Retina (tissue), 1 donor: ENCODE results near the gene UBE2QL1.

Experiments
- DNase-seq: peaks from one replicate; pipeline ENCODE4 v3.0.0-alpha.2; 2016

Gene UBE2QL1

DNA sequence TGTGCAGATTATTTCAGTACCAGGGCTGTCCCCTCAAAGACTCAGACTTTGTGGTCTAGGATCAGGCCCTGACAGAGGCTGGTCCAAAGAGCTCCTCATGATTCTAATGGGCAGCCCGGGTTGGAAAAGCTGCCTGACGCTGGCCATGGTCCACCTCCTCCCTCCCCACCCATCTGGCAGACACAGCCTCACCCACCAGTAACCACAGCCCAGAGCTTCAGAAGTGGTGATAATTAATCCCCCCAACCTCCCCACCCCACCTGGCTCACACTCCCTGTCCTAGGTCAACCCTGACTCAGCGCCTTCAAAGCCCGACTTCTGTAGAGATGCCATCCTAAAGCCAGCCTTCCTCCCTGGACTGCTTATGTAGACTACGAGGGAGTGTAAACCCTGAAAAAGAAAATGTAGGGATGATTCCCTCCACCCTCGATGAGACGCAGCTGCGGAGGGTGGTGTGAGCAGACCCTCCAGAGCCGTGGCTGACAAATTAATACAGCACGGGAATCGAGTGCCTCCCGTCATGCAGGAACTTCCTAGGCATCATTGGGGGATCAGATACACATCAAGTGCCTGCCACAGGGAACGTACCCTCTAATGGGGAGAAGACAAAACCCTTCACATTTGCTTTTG is 7.0 kb downstream of the UBE2QL1 start:
- no peak for DNase-seq

DNA sequence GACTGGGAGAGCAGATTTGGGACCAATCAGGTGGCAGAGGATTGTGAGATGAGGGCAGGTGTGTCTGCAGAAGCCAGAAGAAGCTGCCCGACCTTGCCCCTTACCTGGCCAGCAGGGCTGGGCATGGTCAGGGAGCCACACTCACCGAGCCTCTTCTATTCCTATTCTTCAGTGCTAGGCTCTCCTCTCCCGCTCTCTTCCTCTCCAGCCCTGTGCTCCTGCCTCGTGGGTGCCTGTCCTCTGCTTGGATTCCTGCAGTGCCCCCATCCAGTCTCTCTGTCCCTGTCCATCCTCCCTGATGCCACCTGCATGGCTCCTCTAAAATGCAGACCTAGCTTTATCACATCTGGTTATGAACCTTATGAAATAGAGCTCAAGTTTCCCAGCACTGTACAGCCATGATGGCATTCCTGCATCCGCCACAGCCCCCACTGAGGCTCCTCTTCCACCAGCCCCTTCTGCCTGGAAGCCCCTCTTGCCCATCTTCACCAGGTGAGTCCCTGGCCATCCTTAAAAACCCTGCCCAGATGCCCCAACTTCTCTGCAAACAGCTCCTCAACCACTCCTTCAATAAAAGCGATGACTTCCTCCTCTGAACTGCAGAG is 8.2 kb downstream of the UBE2QL1 start:
- DNase-seq, result no peak

DNA sequence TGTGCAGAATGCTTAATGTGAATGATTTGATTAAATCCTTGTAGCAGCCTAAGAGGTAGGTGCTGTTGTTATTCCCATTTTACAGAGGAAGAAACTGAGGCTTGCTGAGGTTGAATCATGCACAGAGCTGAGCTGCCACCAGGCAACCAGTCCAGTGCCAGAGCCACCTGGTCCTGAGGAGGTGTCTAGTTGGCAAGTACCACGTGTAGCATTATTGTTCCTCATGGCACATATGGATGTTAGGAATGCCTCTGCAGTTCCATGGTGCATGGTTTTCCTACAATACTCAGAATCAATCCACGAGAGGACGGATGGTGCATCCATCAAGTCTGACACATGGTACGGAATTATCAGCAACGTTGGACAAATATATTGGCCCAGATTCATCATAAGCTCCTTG is 8.9 kb downstream of the UBE2QL1 start:
- DNase-seq, result no peak

DNA sequence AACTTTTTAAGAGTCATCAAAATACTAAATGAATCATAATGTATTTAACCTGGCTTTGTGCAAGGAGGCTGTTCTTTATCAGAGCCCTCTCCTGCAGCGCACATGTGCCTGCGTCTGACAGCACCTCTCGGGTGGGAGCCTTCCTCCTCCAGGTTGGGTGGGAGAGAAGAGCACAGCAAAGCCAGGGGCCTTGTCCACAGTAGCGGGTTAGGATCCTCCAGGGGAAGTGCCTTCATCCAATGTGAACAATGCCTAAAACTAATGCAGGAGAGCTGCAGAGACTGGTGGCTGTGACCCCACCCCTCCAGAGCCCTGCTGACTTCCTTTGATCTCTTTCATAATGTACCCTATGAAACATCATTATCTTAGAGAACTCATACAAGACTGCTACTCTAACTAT is 10.2 kb downstream of the UBE2QL1 start:
- DNase-seq, result no peak

DNA sequence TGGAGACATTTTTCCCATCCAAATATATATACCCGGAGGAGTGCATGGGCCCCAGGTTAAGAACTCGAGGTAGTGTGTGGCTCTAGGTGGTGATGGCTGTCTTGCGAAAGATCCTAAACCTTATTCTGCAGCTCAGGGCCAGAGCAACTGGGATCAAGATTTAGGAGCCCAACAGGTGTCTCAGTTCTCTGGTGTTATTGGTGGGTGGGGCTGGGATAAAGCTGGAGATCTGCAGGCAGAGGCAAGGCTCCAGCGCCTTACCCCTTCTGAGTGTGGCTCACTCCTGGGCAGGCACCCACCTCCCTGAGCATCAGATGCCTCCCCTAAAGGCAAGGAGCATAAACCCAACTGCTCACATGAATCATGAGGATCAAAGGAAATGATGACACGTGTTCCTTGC is 11.2 kb downstream of the UBE2QL1 start:
- no peak for DNase-seq

DNA sequence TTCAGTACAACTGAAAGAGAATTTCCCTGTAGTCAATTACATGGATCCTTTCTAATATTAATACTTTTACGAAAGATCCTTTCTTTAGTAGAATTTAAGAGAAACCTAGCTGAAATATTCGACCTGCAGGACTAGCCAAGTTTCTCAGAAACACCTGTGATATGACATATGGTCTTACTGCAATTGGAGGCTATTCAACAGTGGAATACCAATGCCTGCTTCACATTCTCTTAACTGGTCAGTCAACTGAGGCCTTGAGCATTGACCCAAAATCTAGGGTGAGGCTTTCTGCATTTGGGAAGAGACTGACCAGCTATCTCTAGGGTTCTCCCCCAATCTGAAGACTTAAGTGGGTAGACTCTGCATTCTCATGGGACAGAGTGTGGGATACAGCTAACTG is 12.3 kb downstream of the UBE2QL1 start:
- no peak for DNase-seq

DNA sequence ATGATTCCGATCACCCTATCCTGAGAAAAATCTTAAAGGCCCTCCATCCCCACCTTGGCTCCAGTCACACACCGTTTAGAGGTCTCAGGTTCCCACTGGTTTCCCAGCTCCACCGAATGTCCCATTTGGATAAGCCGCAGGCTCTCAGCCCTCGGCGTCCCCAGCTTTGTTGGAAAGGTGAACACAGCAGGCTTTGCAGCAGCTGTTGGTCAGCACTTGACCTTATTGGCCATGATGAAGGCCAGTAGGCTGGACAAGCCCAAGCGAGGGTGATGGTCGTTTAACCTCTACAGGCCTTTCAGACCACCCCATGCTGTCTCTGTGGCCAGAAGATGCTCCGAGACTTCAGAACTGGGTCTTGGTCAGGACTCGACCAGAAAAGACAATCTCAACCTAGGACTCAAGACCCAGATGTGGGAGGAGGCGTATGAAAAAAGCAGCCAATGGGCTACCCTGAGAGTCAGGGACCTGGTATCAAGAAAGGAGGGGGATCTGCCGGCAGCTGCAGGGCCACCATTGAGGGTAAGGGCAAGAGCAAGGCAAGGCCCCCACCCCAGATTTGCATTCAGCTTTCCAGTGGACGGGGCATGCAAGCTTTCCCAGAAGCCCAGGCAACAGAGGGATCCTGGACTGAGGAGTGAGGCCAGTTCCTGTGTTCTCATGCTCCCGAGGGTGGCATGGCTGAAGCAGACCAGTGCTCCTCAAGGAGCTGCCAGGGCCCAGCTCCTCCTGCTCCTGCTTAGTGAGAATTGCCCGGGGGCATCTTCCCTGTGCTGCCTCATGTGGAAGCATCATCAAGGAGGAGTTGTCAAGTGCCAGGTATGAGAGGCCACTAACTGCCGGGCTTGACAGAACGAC is 13.4 kb downstream of the UBE2QL1 start:
- DNase-seq, result no peak

DNA sequence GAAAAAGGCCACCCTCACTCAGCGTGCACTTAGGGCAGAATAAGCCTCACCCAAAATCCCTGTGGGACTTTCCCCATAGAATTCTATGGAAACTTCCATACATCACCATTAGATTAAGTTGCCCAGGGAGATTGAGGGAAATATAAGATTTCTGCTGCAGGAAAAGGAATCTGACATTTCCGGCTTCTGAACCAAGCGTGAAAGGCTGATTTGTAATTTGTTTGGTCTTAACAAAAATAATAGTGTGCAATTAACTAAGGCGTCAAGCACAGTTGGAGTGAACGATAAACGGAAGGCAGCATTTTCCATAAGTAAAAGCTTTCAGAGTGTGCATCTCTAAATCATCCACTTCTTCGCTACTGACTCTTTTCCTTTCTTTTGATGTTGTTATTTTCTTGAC is 14.0 kb downstream of the UBE2QL1 start:
- no peak for DNase-seq

DNA sequence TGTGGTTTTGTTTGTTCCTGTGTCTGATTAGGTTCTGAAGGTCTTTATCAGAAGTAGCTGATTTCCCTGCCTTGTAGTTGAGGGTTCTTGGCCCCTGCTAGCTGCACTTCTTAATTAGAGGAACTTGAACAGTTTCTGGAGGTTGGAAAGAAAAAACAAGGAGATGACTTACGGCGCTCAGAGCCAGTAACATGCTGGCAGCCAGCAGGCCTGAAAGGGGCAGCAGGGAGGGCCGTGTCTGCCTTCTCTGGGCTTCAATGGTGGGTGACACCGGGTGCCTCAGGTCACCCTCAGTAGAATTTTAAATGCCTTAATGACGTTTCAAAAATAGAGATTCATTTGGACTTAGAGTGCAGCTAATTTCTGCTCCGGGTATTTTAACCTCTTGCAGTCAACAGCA is 15.8 kb downstream of the UBE2QL1 start:
- DNase-seq, result no peak

DNA sequence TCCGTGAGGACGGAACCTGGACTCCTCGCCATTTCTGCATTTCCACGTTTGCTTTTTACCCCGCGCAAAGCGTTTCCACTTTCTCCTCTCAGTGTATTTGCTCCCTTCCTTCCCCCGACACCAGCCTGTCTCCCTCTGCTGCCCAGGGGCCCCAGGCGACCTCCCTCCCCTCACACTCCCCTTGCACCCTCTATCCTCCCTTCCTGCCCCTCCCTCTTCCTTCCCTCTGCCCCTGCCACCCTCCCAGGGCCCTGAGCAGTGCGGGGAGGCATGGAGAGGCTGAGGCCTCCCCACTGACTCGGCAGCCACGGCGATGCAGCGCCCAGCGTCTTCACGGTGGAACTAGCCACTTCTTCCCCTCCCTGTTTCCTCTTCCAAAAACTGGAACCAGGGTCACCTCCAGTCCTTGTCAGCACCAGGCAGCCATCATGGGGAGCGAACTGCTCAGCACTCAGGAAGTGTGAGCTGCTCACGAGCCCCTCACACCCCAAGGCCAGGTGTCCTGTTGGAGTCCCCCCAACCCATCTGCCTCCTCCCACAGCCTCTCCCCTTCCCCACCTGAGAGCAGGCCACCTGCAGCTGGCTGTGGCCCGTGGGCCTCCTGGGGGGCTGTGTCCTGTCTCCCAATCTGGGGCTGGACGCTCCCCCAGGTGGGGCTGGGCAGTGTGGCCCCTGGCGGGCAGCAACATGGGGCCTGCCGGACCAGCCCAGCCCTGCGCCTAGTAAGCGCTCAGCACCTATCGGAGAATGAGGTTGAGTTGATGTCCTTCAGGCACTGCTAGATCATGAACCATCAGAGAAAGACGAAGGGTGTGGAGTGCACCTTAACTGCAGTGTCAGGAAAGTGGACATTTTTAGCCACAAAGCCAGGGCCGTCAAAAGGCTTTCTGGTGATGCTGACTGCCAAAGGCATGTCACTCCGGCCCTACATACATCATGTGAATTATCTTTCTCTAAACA is 17.5 kb downstream of the UBE2QL1 start:
- no peak for DNase-seq

DNA sequence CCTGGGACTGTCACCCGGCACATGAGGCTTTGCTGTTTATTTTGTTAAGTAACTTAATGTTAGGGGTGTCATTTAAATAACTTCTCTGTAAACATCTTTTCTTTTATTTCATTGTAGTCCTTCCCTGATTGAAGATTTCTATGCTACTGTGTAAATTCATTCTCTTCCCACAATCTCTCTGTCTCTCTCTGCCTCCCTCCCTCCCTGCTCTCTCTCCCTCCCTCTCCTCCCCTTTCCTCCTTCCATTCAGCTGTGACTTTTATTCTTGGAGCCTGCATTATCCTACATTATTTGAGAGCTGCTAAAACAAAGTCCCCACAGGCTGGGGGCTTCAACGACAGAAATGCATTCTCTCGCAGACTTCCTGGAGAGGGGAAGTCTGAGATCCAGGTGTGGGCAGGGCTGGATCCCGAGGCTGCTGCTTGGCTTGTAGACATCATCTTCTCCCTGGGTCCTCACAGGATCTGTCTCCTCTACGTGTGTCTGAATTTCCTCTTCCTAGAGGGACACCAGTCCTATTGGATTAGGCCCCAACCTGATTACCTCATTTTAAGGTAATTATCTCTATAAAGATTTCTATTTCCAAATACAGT is 18.4 kb downstream of the UBE2QL1 start:
- DNase-seq, result no peak

DNA sequence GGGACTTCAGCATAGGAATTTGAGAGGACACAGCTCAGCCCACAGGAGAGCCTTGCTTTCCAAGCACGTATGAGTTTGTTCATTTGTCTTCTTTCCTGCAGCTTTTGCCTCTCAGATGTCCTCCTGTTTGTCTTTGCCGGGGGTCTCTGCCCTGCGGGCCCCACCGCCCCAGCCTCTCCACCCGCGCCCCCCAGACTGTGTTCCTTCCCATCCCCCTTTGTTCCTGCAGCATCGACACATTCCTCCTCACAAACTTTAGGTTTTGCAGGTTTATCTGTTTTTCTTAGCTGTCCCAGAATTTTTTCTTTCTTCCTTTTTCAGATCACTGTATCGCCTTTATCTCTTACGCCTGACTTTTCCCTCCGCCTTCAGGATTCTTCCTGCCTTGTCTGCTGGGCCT is 18.9 kb downstream of the UBE2QL1 start:
- no peak for DNase-seq

DNA sequence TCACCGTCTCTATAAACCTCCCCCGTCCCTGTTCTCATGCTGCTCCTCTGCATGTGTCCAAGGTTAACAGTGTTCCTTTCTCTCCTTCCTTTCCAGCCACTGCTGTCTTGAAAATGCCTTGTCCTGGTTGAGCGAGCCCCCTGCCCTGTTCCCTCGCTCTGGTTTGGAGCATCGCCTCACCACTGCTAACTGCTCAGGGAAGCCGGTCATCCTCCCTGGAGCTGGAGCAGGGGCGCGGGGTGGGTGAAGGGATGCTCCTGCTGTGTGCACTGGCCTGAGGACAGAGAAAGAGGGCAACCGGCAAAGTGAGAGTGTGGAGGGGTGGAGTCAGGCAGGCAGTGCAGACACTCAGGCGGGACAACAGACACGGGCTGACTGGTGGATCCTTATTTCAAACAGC is 19.4 kb downstream of the UBE2QL1 start:
- DNase-seq, result peak; percentile 53

DNA sequence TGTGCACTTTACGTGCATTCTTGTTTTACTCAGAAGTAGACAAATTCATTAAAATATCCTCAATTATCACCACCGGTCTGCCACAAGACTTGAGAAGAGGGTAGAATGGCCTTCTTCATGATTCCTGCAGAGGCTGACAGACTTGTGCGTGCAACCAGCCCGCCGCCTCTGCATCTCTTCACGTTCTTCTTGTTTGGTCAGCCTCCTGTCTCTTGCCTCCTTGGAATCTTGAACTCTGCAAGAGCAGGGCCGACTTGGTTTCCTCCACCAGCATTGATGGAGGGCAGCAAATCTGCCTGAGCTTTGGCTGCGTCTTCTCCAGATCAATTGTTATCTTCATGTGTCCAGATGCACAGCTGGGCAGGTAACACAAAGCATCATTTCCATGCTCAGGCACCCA is 20.2 kb downstream of the UBE2QL1 start:
- DNase-seq, result no peak

DNA sequence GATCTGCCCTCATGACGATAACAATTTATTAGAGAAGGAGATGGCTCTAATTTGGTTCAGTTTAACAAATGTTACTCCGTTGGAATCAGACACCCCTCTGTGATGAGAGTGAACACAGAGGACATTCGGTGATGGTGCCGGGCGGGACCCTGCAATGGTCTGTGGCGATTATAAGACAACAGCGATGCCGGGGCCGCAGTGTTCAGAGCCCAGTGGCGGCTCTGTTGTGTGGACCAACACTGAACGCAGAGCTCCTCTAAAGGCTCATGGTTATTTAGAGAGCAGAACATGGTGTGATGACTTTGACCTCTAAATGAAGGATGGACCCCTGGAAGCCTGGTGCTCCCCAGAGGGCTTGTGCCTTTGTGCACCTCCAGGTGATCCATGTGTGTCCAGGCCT is 21.2 kb downstream of the UBE2QL1 start:
- no peak for DNase-seq

DNA sequence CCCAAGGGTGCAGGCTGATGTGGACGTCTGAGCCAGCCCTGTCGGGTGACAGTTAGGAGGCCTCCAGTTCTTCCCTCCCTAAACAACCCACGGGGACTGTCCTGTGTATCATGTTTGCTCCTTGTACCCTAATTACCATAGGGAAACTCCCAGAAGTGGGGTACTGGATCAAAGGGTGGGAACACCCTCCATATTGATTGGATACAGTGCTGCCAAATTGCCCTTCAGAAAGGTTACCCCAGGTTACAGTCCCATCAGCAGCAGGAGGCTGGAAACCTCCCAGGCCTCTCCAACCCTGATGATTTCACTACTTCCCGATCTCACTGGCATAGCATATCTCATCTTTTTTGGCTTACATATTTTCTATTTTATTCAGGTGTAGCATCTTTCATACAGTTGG is 22.0 kb downstream of the UBE2QL1 start:
- no peak for DNase-seq

DNA sequence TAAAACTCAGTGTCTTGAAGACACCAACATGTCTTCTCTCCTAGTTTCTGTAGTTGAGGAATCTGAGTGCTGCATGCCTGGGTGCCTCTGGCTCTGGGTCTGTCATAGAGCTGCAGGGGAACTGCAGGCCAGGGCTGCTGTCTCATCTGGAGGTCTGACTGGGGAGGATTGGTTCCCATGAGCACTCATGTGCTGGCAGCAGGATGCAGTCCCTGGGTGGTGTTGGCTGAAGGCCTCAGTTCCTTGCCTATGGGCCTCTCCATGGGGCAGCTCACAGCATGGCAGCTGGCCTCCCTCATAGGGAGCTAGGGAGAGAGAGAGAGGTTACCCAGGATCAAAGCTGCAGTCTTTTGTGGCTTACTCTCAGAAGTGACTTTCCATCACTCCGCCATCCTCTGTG is 22.6 kb downstream of the UBE2QL1 start:
- DNase-seq, result no peak

DNA sequence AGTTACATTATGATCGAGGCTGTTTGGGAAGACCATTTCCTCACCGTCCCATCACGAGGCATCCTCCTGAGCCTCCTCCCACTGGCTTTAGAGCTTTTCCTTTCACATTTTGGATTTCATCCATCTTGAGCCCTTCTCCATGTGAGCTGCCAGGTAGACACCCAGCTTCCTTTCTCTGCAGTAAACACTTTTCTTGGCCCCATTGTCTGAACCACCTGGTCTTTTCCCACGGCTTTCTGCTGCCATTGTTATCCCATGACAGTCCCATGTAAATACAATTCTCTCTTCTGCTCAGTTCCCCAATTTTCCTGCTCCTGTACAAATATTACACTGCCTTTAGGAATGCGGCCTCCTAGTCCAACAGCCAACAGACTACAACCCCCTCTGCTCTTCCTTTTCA is 24.1 kb downstream of the UBE2QL1 start:
- no peak for DNase-seq

DNA sequence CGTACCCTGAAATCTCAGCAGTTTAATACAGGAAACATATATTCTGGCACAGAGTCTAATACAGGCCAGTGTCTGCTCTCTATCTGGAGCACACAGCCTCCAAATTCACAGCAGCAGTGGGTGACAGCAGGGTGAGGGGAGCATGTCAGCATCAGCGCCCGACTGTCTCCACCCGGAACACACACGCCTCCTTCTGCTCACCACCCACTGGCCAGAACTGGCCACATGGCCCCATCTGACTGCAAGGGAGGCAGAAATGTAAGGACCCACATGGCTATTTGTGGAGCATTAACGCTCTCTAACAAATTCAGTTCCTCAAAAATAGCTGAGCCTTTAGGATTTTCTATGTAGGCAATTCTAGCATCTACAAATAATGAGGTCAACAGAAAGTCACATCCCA is 24.6 kb downstream of the UBE2QL1 start:
- DNase-seq, result no peak

DNA sequence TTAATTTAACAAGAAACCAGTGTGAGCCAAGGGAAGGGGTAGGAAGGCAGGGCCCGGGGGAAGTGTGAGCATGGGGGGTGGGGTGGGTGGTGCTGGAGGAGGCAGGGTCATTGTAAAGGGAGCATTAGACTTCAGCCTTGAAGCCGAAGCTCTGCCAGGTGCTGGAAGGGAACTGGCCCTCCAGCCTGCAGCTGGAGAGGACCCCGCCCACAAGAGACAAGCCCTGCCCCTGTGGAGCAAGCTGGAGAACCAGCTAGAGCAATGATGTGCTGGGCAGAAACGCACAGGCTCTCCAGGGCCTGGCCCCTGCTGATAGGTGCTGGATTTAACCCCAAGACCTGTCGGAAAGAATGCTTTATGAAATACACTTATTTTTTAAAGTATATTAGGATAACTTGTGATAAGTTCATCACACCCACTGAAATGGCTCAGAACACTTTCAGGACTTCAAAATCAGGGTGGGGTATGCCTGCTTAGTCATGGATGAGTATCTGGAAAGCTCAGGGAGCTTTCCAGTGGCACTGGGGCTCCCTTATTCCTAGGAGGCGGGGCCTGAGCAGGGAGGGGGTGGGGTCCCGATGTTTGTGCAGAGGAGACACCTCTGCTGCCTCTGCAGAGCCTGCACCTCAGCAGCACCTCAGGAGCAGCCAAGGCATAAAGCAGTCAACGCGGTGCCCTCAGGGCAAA is 27.1 kb downstream of the UBE2QL1 start:
- DNase-seq, result no peak

DNA sequence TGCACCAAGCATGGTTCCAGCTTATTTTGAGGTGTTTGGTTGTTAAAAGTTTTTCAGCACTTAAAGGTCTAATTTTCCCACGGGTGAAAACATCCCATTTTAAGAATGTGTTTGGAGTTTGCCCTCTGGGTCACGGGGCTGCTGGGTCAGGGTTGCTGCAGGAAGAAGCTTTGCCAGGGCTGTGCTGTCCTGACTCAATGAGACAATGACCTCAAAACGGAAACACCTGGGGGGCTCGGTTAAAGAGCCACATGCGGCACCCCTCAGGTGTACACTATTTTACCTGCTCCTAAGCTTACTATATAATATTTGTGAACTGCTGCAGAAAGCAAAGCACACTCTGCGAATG is 27.6 kb downstream of the UBE2QL1 start:
- no peak for DNase-seq

DNA sequence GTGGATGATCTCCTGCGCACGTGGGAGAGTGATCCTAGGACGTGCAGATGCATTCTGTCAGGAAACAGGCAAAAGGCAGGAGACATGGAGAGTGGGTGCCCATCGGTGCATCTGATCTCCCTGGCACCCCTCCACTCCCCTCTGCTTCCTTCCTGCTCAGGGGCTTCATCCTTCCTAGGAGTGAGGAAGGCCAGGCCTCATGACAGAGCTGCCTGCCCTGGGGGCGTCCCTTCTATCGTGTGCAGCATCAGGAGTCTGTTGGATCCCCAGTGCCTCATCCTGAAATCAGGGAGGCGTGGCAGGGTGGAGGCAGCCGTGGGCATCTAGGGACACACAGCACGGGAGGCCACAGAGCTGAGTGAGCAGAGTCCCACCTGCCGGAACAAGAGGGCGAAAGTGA is 30.1 kb downstream of the UBE2QL1 start:
- no peak for DNase-seq
